Memory B cell (primary cell): Measurements from ENCODE around the gene LRRC4C.
A peak's percentile ranks its signal among the peaks of the same experiment; 100 is the strongest.

Experiments
- ATAC-seq: fragments of 150-1000 bp; cut with Tn5 transposase; 2 replicates; pipeline ENCODE4 v1.10.0; 2021; ENCODE audit warnings: low read depth, mild to moderate bottlenecking, moderate library complexity
- DNase-seq, 2 donors: peaks; one replicate each; pipeline ENCODE4 v3.0.0; 2022; ENCODE audit warnings: low spot score in 2 of 2
- H3K27ac Mint-ChIP-seq: one replicate; pipeline ENCODE4 v1.8.0; 2022; ENCODE audit warnings: mild to moderate bottlenecking, moderate library complexity, mixed read lengths
- H3K27me3 Mint-ChIP-seq: one replicate; pipeline ENCODE4 v1.8.0; 2022; ENCODE audit warnings: mixed read lengths
- H3K36me3 Mint-ChIP-seq: one replicate; pipeline ENCODE4 v1.8.0; 2022; ENCODE audit warnings: mild to moderate bottlenecking, mixed read lengths
- H3K4me1 Mint-ChIP-seq: one replicate; pipeline ENCODE4 v1.8.0; 2022; ENCODE audit warnings: mixed read lengths
- H3K4me3 Mint-ChIP-seq: one replicate; pipeline ENCODE4 v1.8.0; 2022; ENCODE audit warnings: mild to moderate bottlenecking, moderate library complexity, mixed read lengths
- H3K9me3 Mint-ChIP-seq: one replicate; pipeline ENCODE4 v1.8.0; 2022; ENCODE audit warnings: mixed read lengths

LRRC4C gene

GRCh38 chr11:40295466-40295865, 1164.0 kb downstream of the LRRC4C start:
- DNase-seq (no peak), ATAC-seq (no peak)
- H3K27ac Mint-ChIP-seq, result no peak overlapping the region
- no peak overlapping the region for H3K4me3 Mint-ChIP-seq
- peaks cover 7% of the 10 kb centered on the region for H3K9me3 Mint-ChIP-seq
- H3K4me1 Mint-ChIP-seq, result peaks cover 4% of the 10 kb centered on the region
- peaks cover 4% of the 10 kb centered on the region for H3K36me3 Mint-ChIP-seq
- peaks cover 8% of the 10 kb centered on the region for H3K27me3 Mint-ChIP-seq

GRCh38 chr11:40294741-40295140, 1164.7 kb downstream of the LRRC4C start:
- ATAC-seq (no peak), DNase-seq (no peak)
- H3K27me3 Mint-ChIP-seq, result peaks cover 8% of the 10 kb centered on the region
- H3K36me3 Mint-ChIP-seq, result peaks cover 4% of the 10 kb centered on the region
- H3K4me1 Mint-ChIP-seq, result peaks cover 4% of the 10 kb centered on the region
- H3K27ac Mint-ChIP-seq, result no peak overlapping the region
- no peak overlapping the region for H3K4me3 Mint-ChIP-seq
- peaks cover 7% of the 10 kb centered on the region for H3K9me3 Mint-ChIP-seq

GRCh38 chr11:40294349-40294735, 1165.1 kb downstream of the LRRC4C start:
- Mint-ChIP-seq H3K4me1 (peaks cover 4% of the 10 kb centered on the region), H3K27ac (no peak overlapping the region), H3K9me3 (peaks cover 5% of the 10 kb centered on the region), H3K36me3 (peaks cover 4% of the 10 kb centered on the region), H3K4me3 (no peak overlapping the region), H3K27me3 (peaks cover 8% of the 10 kb centered on the region)
- ATAC-seq (no peak), DNase-seq (no peak)

- Mint-ChIP-seq H3K36me3 (peaks cover 4% of the 10 kb centered on the region), H3K4me1 (peaks cover 4% of the 10 kb centered on the region), H3K4me3 (peak overlapping the region; percentile 69), H3K27me3 (peaks cover 8% of the 10 kb centered on the region), H3K27ac (no peak overlapping the region), H3K9me3 (peaks cover 5% of the 10 kb centered on the region)
- no peak for DNase-seq
- ATAC-seq, result no peak
Observed at GRCh38 chr11:40293655-40294348, 1165.7 kb downstream of the LRRC4C start.

DNA sequence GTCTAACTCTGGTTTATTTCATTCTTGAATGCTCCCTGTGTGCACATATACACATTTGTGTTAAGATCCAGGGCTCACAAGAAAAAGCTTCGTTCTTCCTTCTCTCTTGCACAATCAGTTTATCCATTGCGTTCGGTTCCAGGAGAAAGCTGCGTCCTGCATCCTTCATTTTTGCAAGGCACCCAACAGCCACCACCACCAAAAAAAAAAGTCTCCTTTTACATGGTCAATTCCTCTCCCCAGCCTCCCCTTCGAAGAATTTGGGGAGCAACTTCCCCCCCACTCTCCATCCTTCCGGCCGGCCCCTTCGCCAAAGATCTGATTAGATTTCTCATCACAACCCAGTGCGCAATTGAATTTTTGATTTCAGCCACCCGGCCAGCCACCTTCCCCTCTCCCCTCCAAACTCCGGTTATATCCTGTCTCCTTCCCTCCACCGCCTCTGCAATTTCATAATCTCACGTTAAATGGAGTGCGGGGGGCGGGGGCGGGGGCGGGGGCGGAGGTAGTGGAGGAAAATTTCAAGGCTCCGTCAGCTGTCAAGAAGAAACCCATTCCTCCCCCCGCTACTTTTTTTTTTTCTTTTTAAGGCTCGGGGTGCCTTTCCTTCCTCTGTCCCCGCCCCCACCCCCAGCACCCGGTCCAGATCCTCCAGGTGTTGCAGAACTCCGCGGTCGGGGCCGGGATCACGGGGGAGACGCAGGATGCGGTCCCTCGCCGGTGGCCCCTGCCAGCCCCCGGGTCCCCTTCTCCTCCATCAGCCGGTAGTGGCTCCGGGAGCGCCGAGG, 1166.5 kb downstream of the LRRC4C start:
- ATAC-seq, result no peak
- H3K27me3 Mint-ChIP-seq, result peaks cover 8% of the 10 kb centered on the region
- no peak for DNase-seq
- H3K9me3 Mint-ChIP-seq, result peaks cover 4% of the 10 kb centered on the region
- peaks cover 4% of the 10 kb centered on the region for H3K4me1 Mint-ChIP-seq
- H3K27ac Mint-ChIP-seq, result no peak overlapping the region
- no peak overlapping the region for H3K4me3 Mint-ChIP-seq
- H3K36me3 Mint-ChIP-seq, result peaks cover 4% of the 10 kb centered on the region

DNA sequence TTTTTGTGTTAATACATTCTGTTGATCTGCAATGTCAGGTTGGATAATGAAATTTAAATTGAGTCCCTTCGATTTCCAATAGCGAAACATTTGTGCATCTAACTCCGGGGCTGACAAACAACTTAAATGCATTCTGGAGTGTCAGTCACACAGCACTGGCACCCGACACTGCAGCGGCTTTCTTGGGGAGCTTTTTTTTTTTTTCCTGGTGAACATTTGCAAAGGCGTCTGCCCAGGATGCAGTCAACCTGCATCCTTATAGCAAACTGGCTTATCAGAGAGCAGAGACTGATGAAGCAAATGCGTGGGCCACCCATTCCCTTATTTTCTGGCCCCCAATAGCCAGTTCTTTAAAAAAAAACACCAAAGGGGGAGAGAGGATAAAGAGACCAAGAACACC, 1167.7 kb downstream of the LRRC4C start:
- Mint-ChIP-seq H3K27me3 (peaks cover 8% of the 10 kb centered on the region), H3K27ac (no peak overlapping the region), H3K4me1 (peaks cover 4% of the 10 kb centered on the region), H3K36me3 (peaks cover 4% of the 10 kb centered on the region), H3K4me3 (no peak overlapping the region), H3K9me3 (peaks cover 4% of the 10 kb centered on the region)
- ATAC-seq (no peak), DNase-seq (no peak)

DNA sequence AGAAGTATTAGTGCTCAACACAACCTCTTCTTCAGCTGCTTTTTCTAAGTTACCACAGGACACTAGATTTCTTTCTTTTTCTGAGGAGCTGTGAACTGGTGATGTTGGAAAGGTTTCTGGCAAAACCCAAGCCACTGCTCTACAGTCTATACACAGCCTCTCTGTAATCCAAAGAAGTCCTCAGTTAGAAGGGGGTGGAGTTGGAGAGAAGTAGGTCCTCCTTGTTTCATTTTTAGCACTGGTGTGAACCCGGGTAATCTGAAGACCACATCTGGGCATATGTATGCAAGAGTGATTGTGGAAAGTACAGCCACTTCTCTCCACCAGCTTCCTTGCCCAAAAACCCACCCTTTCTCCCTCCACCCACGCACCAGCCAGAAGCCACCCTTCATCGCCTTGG, 1168.1 kb downstream of the LRRC4C start:
- no peak for ATAC-seq
- Mint-ChIP-seq H3K36me3 (peaks cover 4% of the 10 kb centered on the region), H3K9me3 (peaks cover 4% of the 10 kb centered on the region), H3K4me1 (peaks cover 4% of the 10 kb centered on the region), H3K4me3 (no peak overlapping the region), H3K27me3 (peaks cover 8% of the 10 kb centered on the region), H3K27ac (no peak overlapping the region)
- DNase-seq, result no peak

- H3K27me3 Mint-ChIP-seq, result peaks cover 8% of the 10 kb centered on the region
Observed at GRCh38 chr11:40290171-40290631, 1169.3 kb downstream of the LRRC4C start.

DNA sequence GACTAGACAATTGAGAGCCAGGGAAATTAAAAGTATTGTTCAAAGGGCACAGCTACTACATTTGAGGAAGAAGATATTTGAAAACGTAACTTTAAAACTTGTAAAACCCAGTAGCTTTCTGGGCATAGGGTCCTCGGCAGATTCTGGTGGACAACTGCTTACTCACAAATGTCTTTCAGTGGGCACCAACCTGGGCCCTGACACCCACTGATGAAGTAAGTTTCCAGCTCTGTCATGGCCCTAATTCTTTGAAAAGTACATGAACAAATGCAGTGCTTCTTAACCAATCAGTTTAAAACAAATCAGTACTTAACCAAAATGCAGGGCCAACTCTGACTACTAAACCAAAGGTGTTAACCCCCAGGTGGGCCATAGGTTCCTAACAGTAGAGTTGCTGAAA, 1170.1 kb downstream of the LRRC4C start:
- H3K9me3 Mint-ChIP-seq, result peaks cover 5% of the 10 kb centered on the region
- peaks cover 4% of the 10 kb centered on the region for H3K4me1 Mint-ChIP-seq
- no peak overlapping the region for H3K27ac Mint-ChIP-seq
- H3K36me3 Mint-ChIP-seq, result peaks cover 4% of the 10 kb centered on the region
- no peak overlapping the region for H3K4me3 Mint-ChIP-seq
- ATAC-seq (no peak), DNase-seq (no peak)
- peaks cover 8% of the 10 kb centered on the region for H3K27me3 Mint-ChIP-seq

More at GRCh38 chr11:40290171-40290631, 1169.3 kb downstream of the LRRC4C start:
- no peak overlapping the region for H3K4me3 Mint-ChIP-seq
- peaks cover 4% of the 10 kb centered on the region for H3K4me1 Mint-ChIP-seq
- H3K36me3 Mint-ChIP-seq, result peaks cover 4% of the 10 kb centered on the region
- DNase-seq, result no peak
- peaks cover 4% of the 10 kb centered on the region for H3K9me3 Mint-ChIP-seq
- no peak overlapping the region for H3K27ac Mint-ChIP-seq
- ATAC-seq, result no peak

GRCh38 chr11:40287916-40288803, 1171.3 kb downstream of the LRRC4C start:
- ATAC-seq, result no peak
- Mint-ChIP-seq H3K27ac (no peak overlapping the region), H3K36me3 (no peaks in the 10 kb centered on the region), H3K4me3 (no peak overlapping the region), H3K9me3 (peaks cover 5% of the 10 kb centered on the region), H3K27me3 (peaks cover 4% of the 10 kb centered on the region), H3K4me1 (no peaks in the 10 kb centered on the region)
- DNase-seq, result no peak

DNA sequence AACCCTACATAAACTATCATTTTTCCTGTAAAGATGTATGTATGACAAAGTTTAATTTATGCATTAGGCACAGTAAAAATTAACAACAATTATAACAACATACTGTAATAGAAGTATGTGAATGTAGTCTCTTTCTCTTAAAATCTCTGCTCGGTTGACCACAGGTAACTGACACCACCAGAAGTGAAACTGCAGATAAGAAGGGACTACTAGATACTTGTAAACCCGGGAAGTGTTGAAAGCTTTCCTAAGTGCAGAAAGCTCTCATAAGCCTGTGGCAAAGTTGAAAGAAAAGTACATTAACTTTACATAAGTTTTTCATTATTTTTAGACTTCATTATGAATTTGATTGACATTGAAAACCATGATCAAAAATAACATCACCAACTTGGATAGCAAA, 1173.3 kb downstream of the LRRC4C start:
- H3K27ac Mint-ChIP-seq, result no peak overlapping the region
- ATAC-seq (no peak), DNase-seq (no peak)
- H3K4me3 Mint-ChIP-seq, result no peak overlapping the region
- no peaks in the 10 kb centered on the region for H3K27me3 Mint-ChIP-seq
- H3K36me3 Mint-ChIP-seq, result no peaks in the 10 kb centered on the region
- H3K4me1 Mint-ChIP-seq, result no peaks in the 10 kb centered on the region
- H3K9me3 Mint-ChIP-seq, result peaks cover 5% of the 10 kb centered on the region

- Mint-ChIP-seq H3K27me3 (no peaks in the 10 kb centered on the region), H3K27ac (no peak overlapping the region), H3K4me1 (no peaks in the 10 kb centered on the region), H3K36me3 (no peaks in the 10 kb centered on the region), H3K9me3 (peaks cover 5% of the 10 kb centered on the region), H3K4me3 (no peak overlapping the region)
- ATAC-seq (no peak), DNase-seq (no peak)
Observed at GRCh38 chr11:40285558-40285957, 1173.9 kb downstream of the LRRC4C start.

DNA sequence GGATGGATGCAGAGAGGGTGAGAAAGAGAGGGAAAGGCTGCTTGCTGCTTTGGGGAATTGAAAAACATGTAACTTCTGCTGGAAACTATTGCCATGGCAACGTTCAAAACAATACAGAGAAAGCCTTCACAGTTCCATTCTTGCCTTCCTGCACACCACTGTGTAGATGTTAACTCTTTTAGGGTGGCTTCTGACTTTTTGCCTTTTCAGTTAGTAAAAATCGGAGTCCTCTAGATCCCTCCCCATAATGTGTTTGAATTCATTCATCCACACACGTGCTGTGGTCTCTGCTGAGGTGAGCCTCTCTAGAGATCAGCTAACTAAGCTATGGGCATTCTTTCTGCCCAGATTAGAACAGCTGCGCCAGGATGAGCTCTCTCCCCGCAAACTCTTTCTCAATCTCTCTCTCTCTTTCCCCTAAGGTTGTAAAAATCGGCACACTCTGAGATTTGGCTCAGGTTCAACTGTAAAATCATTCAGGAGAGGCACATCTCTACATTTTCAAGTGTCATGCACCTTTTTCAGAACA, 1178.3 kb downstream of the LRRC4C start:
- Mint-ChIP-seq H3K27ac (no peak overlapping the region), H3K4me3 (no peak overlapping the region), H3K27me3 (no peaks in the 10 kb centered on the region), H3K4me1 (no peaks in the 10 kb centered on the region), H3K36me3 (no peaks in the 10 kb centered on the region), H3K9me3 (peaks cover 8% of the 10 kb centered on the region)
- no peak for ATAC-seq
- no peak for DNase-seq
